K562 (cell line): ENCODE results near the gene ATF4. TPM values are rescaled to one million over a fixed set of nuclear protein-coding genes. Genes with fewer than 3 reads are reported as not detected.

Experiments
- ATAC-seq: fragments of 200-7000 bp; cut with Tn5 transposase; 3 replicates; pipeline ENCODE4 v1.9.1; 2020; ENCODE audit warnings: moderate library complexity
- BruUV-seq: library from RNA; stranded (reverse); fragments of 400-500 nt; replicated peaks from 2 replicates; lab custom pipeline; 2021; lab: Mats Ljungman, UMichigan
- CTCF ChIA-PET: fragments of 300-600 bp; formaldehyde crosslinking; extraction: SDS; loops from one replicate; lab custom pipeline; 2021; ENCODE audit warnings: low intra/inter-chr PET ratio; lab: Yijun Ruan, JAX
- POLR2A ChIA-PET: fragments of 300-600, 350-650 bp; sonication (Branson Sonifier 250); formaldehyde crosslinking; extraction: SDS; loops from one replicate; lab custom pipeline; 2021; ENCODE audit warnings: antibody characterized with exemption, inconsistent platforms; lab: Yijun Ruan, JAX
- DNase-seq, 4 experiments: peaks; one replicate each; pipeline versions ENCODE4 v3.0.0 to v3.0.0-alpha.2; 2011 to 2018; ENCODE audit warnings: low spot score in 3 of 4, mixed read lengths in 3 of 4; ENCODE audit errors: extremely low read depth in 1 of 4
- FAIRE-seq: peaks from 2 replicates; lab custom pipeline; 2011; peaks lifted over from hg19 to GRCh38; lab: Jason Lieb, UNC
- H2AFZ ChIP-seq: 2 replicates; pipeline ENCODE4 v1.6.0; 2011; ENCODE audit warnings: low read depth, low read length, control low read depth, inconsistent platforms
- H3K27ac ChIP-seq: fragments of 200-600 bp; 3 replicates; pipeline ENCODE4 v1.8.0; 2011; ENCODE audit warnings: low read depth, mild to moderate bottlenecking, control low read depth, inconsistent platforms, low read length, moderate library complexity, mixed read lengths; ENCODE audit errors: extremely low read depth
- H3K27me3 ChIP-seq, 2 experiments: fragments of 300-600 bp in 1 of 2; 2 replicates in 1 of 2; 3 replicates in 1 of 2; pipeline versions ENCODE4 v1.6.0 to v1.8.0; 2011; ENCODE audit warnings: inconsistent platforms in 2 of 2, low read length in 2 of 2, mild to moderate bottlenecking in 1 of 2, mixed read lengths in 1 of 2, moderate library complexity in 1 of 2; ENCODE audit not compliant: control insufficient read depth in 2 of 2, insufficient read depth in 2 of 2
- H3K36me3 ChIP-seq: fragments of 300-600 bp; 3 replicates; pipeline ENCODE4 v1.8.0; 2011; ENCODE audit warnings: mild to moderate bottlenecking, low read length, inconsistent platforms; ENCODE audit not compliant: control insufficient read depth, insufficient read depth
- H3K4me1 ChIP-seq, 2 experiments: fragments of 200-600 bp in 1 of 2; replicated peaks in 1 of 2; 2 replicates in 1 of 2; 3 replicates in 1 of 2; pipeline versions ENCODE4 v1.5.1 to v1.8.0; 2011; ENCODE audit warnings: inconsistent platforms in 2 of 2, low read length in 2 of 2, mild to moderate bottlenecking in 1 of 2, mixed read lengths in 1 of 2, moderate library complexity in 1 of 2; ENCODE audit not compliant: control insufficient read depth in 2 of 2, insufficient read depth in 2 of 2
- H3K4me2 ChIP-seq: 2 replicates; pipeline ENCODE4 v1.6.1; 2011; ENCODE audit warnings: low read length, control low read depth, inconsistent platforms, mixed read lengths; ENCODE audit not compliant: insufficient read depth
- H3K4me3 ChIP-seq: fragments of 200-600 bp; sonication (generic), shearing (Covaris generic); 2 replicates; pipeline ENCODE4 v1.5.1; 2016; ENCODE audit warnings: control low read depth, inconsistent platforms
- H3K79me2 ChIP-seq: fragments of 200-600 bp; 3 replicates; pipeline ENCODE4 v1.8.0; 2011; ENCODE audit warnings: low read length, inconsistent platforms; ENCODE audit not compliant: control insufficient read depth, insufficient read depth
- H3K9ac ChIP-seq, 2 experiments: 2 replicates each; pipeline versions ENCODE4 v1.6.0 to v1.6.1; 2011; ENCODE audit warnings: low read depth in 2 of 2, low read length in 2 of 2, control low read depth in 1 of 2, inconsistent platforms in 1 of 2, mild to moderate bottlenecking in 1 of 2, mixed read lengths in 1 of 2; ENCODE audit not compliant: insufficient read depth in 1 of 2
- H3K9me1 ChIP-seq: one replicate; pipeline ENCODE4 v1.6.0; 2011; ENCODE audit warnings: inconsistent platforms, mild to moderate bottlenecking, low read length, moderate library complexity; ENCODE audit not compliant: control insufficient read depth, insufficient read depth
- H3K9me3 ChIP-seq: replicated peaks from 2 replicates; pipeline ENCODE4 v1.5.1; 2011; ENCODE audit warnings: low read depth, low read length, inconsistent platforms; ENCODE audit not compliant: control insufficient read depth, insufficient read depth
- H4K20me1 ChIP-seq: replicated peaks from 2 replicates; pipeline ENCODE4 v1.6.1; 2011; ENCODE audit warnings: low read length, inconsistent platforms, mixed read lengths; ENCODE audit not compliant: control insufficient read depth, insufficient read depth
- CHCHD3 ChIP-seq: fragments of 250-450 bp; sonication (Bioruptor Pico); IDR thresholded peaks from 2 replicates; pipeline ENCODE4 v2.1.2; 2022; ENCODE audit warnings: mild to moderate bottlenecking
- CSDE1 ChIP-seq, 2 experiments: fragments of 450-650 bp; IDR thresholded peaks; 2 replicates each; pipeline ENCODE4 v1.6.1; 2016; ENCODE audit warnings: mild to moderate bottlenecking in 1 of 2
- CXXC5 ChIP-seq: fragments of 250-450 bp; sonication (Bioruptor Pico); IDR thresholded peaks from 2 replicates; pipeline ENCODE4 v1.8.0; 2022; ENCODE audit warnings: inconsistent platforms, mild to moderate bottlenecking, moderate library complexity
- KAT7 ChIP-seq: sonication (generic); formaldehyde crosslinking; IDR thresholded peaks from 2 replicates; pipeline ENCODE4 v1.8.0; 2022; ENCODE audit warnings: missing genetic modification reagents, mild to moderate bottlenecking, borderline replicate concordance
- SREBF2 ChIP-seq: sonication (generic); formaldehyde crosslinking; IDR thresholded peaks from 2 replicates; pipeline ENCODE4 v1.4.0; 2020; ENCODE audit warnings: mild to moderate bottlenecking, missing genetic modification reagents
- ZFP36 ChIP-seq: fragments of 150-350 bp; IDR thresholded peaks from 2 replicates; pipeline ENCODE4 v1.6.1; 2018; ENCODE audit warnings: low read length, low read depth; ENCODE audit not compliant: partially characterized antibody
- ZNF133 ChIP-seq: fragments of 250-450 bp; sonication (Bioruptor Pico); IDR thresholded peaks from 2 replicates; pipeline ENCODE4 v1.4.0; 2020; ENCODE audit warnings: mild to moderate bottlenecking
- ZNF347 ChIP-seq: fragments of 450-650 bp; formaldehyde crosslinking; IDR thresholded peaks from 2 replicates; pipeline ENCODE4 v1.4.0; 2020; ENCODE audit warnings: low read depth, mild to moderate bottlenecking, moderate library complexity
- ZZZ3 ChIP-seq: fragments of 450-650 bp; IDR thresholded peaks from 2 replicates; pipeline ENCODE4 v1.6.1; 2016; ENCODE audit warnings: antibody characterized with exemption, mild to moderate bottlenecking, moderate library complexity
- WGBS: fragments of 100-300 bp; shearing (Covaris generic); methylation state at CpG from one replicate; pipeline ENCODE4 v1.1.6; 2016; ENCODE audit warnings: low coverage, mixed read lengths; ENCODE audit not compliant: insufficient coverage; ENCODE audit errors: missing lambda C conversion rate; 5-methylcytosine and 5-hydroxymethylcytosine counted together
- in situ Hi-C: fragments of 300-500 bp; cut with MboI; formaldehyde crosslinking; loops from 4 replicates; pipeline ENCODE4 v1.15.0; 2018; ENCODE audit warnings: inconsistent platforms, mixed read lengths
- intact Hi-C: fragments of 100-400 bp; cut with micrococcal nuclease; formaldehyde crosslinking; loops from 2 replicates; pipeline ENCODE4 v1.14.2; 2022
- polyA plus RNA-seq, 8 experiments: library from polyadenylated mRNA; depleted of rRNA in 4 of 8; stranded (reverse) in 5 of 8; unstranded in 3 of 8; fragments of >200 nt; fragmentation: Nextera tagmentation in 2 of 8; fragmentation: Illumina TruSeq in 1 of 8; extraction: Ambion mirVana in 2 of 8; extraction: Trizol in 1 of 8; gene quantifications; 2 replicates each; pipeline versions ENCODE4 v1.2.1 to v1.2.3, GENCODE V29; 2011 to 2014; ENCODE audit warnings: inconsistent platforms in 1 of 8, missing spikeins in 1 of 8
- total RNA-seq, 7 experiments: library from RNA; depleted of rRNA in 6 of 7; stranded (reverse); fragments of >200 nt in 6 of 7; fragmentation: Illumina TruSeq in 2 of 7; extraction: Trizol in 2 of 7; gene quantifications; 2 replicates each; pipeline versions ENCODE4 v1.2.1 to v1.2.3, GENCODE V29; 2011 to 2021; ENCODE audit warnings: low replicate concordance in 1 of 7
- TF ChIP-seq, protein P1 (sequence below), 2 experiments: IDR thresholded peaks; 2 replicates each; pipeline ENCODE4 v1.6.1; 2012; ENCODE audit warnings: improper control_type of control experiment in 2 of 2, low read depth in 2 of 2, low read length in 2 of 2, borderline replicate concordance in 1 of 2
- TF ChIP-seq, protein P2 (sequence below): sonication (generic); formaldehyde crosslinking; IDR thresholded peaks from 2 replicates; pipeline ENCODE4 v1.8.0; 2022; ENCODE audit warnings: mild to moderate bottlenecking, missing genetic modification reagents
- TF ChIP-seq, protein P3 (sequence below), 3 experiments: IDR thresholded peaks in 2 of 3; conservative IDR thresholded peaks in 1 of 3; 2 replicates each; pipeline ENCODE4 v1.5.1; 2011 to 2012; ENCODE audit warnings: low read length in 3 of 3, mild to moderate bottlenecking in 3 of 3, control low read depth in 2 of 3, improper control_type of control experiment in 1 of 3, inconsistent platforms in 1 of 3, low read depth in 1 of 3, mixed read lengths in 1 of 3, moderate library complexity in 1 of 3; ENCODE audit not compliant: insufficient read depth in 2 of 3
- TF ChIP-seq, protein P4 (sequence below): fragments of 250-450 bp; sonication (Bioruptor Pico); IDR thresholded peaks from 2 replicates; pipeline ENCODE4 v1.8.0; 2022; ENCODE audit warnings: moderate library complexity, mild to moderate bottlenecking, inconsistent platforms

ATF4 gene
- total and polyA plus RNA-seq, 9 of the 15 experiments (the other 6 are each of a cell fraction or from before 2014, with no cell fraction given) = 93.1 to 723 (median 355) TPM

DNA sequence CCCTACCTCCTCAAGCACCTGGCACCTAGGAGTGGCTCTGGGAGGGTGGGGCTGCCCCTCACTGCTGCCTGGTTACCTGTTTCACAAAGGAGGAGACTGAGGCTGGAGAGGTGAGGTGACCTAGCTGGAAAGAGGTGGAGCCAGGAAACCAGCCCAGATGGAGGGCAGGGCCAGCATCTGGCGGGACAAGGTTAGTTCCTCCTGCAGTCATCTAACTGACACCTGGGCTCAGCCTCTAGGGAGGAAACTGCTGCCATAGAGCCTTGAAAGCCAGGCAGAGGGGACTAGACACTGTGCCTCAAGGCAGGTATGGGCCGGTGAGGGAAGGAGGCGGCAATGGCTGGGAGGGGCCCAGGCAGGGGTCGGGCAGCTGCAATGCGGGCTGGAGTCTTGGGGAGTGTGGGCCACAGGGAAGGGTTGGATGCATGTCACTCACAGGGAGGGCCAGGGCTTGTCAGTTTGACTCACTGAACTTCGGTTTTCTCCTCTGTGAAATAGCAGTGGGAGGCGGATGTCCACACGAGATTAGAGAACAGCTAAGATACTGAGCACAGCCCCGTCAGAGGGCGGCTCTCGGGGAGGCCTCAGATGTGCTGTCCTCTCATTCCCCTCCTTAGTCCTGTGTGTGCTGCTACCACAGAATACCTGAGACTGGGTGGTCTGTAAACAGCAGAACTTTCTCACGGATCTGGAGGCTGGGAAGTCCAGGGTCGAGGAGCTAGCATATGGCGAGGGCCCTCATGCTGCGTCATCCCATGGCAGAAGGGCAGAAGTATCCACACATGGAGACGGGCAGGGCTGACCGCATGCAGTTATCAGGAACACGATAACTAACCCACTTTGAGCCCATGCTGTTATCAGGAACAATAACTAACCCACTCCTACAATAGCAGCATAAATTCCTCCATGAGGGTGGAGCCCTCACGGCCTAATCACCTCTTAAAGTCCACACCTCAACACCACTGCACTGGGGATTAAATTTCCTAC lies 47.5 kb upstream of the ATF4 start (continued):
- TF ChIP-seq, protein P1, sequence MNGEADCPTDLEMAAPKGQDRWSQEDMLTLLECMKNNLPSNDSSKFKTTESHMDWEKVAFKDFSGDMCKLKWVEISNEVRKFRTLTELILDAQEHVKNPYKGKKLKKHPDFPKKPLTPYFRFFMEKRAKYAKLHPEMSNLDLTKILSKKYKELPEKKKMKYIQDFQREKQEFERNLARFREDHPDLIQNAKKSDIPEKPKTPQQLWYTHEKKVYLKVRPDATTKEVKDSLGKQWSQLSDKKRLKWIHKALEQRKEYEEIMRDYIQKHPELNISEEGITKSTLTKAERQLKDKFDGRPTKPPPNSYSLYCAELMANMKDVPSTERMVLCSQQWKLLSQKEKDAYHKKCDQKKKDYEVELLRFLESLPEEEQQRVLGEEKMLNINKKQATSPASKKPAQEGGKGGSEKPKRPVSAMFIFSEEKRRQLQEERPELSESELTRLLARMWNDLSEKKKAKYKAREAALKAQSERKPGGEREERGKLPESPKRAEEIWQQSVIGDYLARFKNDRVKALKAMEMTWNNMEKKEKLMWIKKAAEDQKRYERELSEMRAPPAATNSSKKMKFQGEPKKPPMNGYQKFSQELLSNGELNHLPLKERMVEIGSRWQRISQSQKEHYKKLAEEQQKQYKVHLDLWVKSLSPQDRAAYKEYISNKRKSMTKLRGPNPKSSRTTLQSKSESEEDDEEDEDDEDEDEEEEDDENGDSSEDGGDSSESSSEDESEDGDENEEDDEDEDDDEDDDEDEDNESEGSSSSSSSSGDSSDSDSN (IDR thresholded peaks at IDR 0.05; ENCODE audit: borderline replicate concordance in 1 of 2, low read depth in 2 of 2, low read length in 2 of 2) = 0 out of 4 replicates have a peak, but pooled peaks of 1 of the 2 experiments have one; percentile 37
- TF ChIP-seq KAT7 (CRISPR knock-in tag) (0 out of 2 replicates have a peak, but pooled peaks have one; percentile 64), ZZZ3 (no peak), SREBF2 (peak; percentile 95; the same call in 1 of the 2 replicates), ZNF347 (CRISPR knock-in tag) (no peak), CHCHD3 (no peak)

DNA sequence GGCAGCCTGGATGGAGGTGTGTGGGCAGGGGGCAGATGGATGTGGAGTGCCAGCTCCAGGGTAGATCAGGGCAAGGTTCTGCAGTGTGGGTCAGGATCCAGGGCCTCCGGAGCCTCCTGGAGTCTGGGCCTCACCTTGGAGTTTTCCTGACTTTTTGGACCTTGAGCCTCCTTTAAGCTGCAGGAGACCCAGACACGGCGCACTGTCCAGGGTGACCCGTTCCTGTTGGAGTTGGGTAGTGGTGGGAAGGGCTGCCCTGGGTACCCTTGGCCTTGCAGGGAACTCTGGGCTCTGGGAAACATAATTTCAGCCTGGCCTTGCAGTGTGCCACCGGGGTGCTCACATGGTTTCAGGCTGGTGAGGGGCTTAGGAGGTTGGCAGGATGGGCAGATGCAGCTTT lies 46.5 kb upstream of the ATF4 start:
- no TSS peak for BruUV-seq
- Histone ChIP-seq H3K27ac (peak overlapping the region; percentile 92), H3K9me3 (no peaks in the 10 kb centered on the region), H3K27me3 (no peaks in the 10 kb centered on the region), H3K9ac (peak overlapping the region; percentile 44 to 88), H3K4me3 (no peak overlapping the region), H4K20me1 (no peaks in the 10 kb centered on the region), H2AFZ (no peak overlapping the region), H3K9me1 (no peaks in the 10 kb centered on the region), H3K4me1 (peaks cover 51 to 86% of the 10 kb centered on the region in 2 experiments), H3K36me3 (peaks cover 9% of the 10 kb centered on the region; the same call in 2 of the 3 replicates), H3K79me2 (peaks cover 54% of the 10 kb centered on the region), H3K4me2 (peak overlapping the region; percentile 14)
- intact Hi-C loops (no loop called here), in situ Hi-C loops (no loop called here)
- FAIRE-seq = no peak
- no peak for DNase-seq
- WGBS = 80% methylated on average over 5 of the region's 5 CpGs
- CTCF ChIA-PET = no interaction called here
- POLR2A ChIA-PET = interaction anchor here (1.8 kb wide), 1 partner anchor 12 kb away, joined by 5 read pairs; no protein-coding TSS in a partner anchor
- ATAC-seq = no peak
- no peak for TF ChIP-seq CSDE1 (IDR thresholded peaks at IDR 0.05)
- TF ChIP-seq, protein P2, sequence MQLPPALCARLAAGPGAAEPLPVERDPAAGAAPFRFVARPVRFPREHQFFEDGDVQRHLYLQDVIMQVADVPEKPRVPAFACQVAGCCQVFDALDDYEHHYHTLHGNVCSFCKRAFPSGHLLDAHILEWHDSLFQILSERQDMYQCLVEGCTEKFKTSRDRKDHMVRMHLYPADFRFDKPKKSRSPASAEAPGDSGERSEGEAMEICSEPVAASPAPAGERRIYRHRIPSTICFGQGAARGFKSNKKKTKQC (CRISPR knock-in tag) = no peak
- TF ChIP-seq ZFP36 = no peak
- TF ChIP-seq, protein P3, sequence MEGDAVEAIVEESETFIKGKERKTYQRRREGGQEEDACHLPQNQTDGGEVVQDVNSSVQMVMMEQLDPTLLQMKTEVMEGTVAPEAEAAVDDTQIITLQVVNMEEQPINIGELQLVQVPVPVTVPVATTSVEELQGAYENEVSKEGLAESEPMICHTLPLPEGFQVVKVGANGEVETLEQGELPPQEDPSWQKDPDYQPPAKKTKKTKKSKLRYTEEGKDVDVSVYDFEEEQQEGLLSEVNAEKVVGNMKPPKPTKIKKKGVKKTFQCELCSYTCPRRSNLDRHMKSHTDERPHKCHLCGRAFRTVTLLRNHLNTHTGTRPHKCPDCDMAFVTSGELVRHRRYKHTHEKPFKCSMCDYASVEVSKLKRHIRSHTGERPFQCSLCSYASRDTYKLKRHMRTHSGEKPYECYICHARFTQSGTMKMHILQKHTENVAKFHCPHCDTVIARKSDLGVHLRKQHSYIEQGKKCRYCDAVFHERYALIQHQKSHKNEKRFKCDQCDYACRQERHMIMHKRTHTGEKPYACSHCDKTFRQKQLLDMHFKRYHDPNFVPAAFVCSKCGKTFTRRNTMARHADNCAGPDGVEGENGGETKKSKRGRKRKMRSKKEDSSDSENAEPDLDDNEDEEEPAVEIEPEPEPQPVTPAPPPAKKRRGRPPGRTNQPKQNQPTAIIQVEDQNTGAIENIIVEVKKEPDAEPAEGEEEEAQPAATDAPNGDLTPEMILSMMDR (IDR thresholded peaks at IDR 0.05 in 2 of 3, conservative IDR thresholded peaks at IDR 0.05 in 1 of 3; ENCODE audit: insufficient read depth in 2 of 3, low read depth in 1 of 3, low read length in 3 of 3) = no peak
- no peak for TF ChIP-seq ZNF133 (CRISPR knock-in tag)
- TF ChIP-seq, protein P4, sequence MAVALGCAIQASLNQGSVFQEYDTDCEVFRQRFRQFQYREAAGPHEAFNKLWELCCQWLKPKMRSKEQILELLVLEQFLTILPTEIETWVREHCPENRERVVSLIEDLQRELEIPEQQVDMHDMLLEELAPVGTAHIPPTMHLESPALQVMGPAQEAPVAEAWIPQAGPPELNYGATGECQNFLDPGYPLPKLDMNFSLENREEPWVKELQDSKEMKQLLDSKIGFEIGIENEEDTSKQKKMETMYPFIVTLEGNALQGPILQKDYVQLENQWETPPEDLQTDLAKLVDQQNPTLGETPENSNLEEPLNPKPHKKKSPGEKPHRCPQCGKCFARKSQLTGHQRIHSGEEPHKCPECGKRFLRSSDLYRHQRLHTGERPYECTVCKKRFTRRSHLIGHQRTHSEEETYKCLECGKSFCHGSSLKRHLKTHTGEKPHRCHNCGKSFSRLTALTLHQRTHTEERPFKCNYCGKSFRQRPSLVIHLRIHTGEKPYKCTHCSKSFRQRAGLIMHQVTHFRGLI (CRISPR knock-in tag) = no peak
- TF ChIP-seq CXXC5 (CRISPR knock-in tag) = no peak
